ENCODE measurements around the gene TAAR1. TPM values are rescaled to one million over a fixed set of nuclear protein-coding genes. Genes with fewer than 3 reads are reported as not detected.
"Not testable (repeated sequence)": the region's sequence is repeated elsewhere in the genome, so short reads cannot be mapped to it uniquely, and the experiment has no call there.

Gene TAAR1
- total and polyA plus RNA-seq, 9 donors, result 0.28 TPM; not detected in 8

- TF ChIP-seq EP300 (IDR thresholded peaks at IDR 0.05) (no peak), POLR2A (IDR thresholded peaks at IDR 0.05) (no peak)
- TF ChIP-seq, protein P1, sequence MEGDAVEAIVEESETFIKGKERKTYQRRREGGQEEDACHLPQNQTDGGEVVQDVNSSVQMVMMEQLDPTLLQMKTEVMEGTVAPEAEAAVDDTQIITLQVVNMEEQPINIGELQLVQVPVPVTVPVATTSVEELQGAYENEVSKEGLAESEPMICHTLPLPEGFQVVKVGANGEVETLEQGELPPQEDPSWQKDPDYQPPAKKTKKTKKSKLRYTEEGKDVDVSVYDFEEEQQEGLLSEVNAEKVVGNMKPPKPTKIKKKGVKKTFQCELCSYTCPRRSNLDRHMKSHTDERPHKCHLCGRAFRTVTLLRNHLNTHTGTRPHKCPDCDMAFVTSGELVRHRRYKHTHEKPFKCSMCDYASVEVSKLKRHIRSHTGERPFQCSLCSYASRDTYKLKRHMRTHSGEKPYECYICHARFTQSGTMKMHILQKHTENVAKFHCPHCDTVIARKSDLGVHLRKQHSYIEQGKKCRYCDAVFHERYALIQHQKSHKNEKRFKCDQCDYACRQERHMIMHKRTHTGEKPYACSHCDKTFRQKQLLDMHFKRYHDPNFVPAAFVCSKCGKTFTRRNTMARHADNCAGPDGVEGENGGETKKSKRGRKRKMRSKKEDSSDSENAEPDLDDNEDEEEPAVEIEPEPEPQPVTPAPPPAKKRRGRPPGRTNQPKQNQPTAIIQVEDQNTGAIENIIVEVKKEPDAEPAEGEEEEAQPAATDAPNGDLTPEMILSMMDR (IDR thresholded peaks at IDR 0.05), result no peak
- intact Hi-C loops (cut with DNase I), result no loop called here
- no peak for DNase-seq
- H3K4me3 ChIP-seq, result no peak overlapping the region
- H3K4me1 ChIP-seq (ENCODE audit: insufficient read depth), result no peaks in the 10 kb centered on the region
- WGBS, 3 donors, result 54 to 63% (median 60%) methylated on average over 4 of the region's 4 CpGs
- H3K27me3 ChIP-seq, result no peaks in the 10 kb centered on the region
- no peaks in the 10 kb centered on the region for H3K9me3 ChIP-seq
- H3K36me3 ChIP-seq, result no peaks in the 10 kb centered on the region
- H3K27ac ChIP-seq, result no peak overlapping the region
These were observed 46.4 kb downstream of the TAAR1 start for GRCh38 chr6:132612449-132613108.

DNA sequence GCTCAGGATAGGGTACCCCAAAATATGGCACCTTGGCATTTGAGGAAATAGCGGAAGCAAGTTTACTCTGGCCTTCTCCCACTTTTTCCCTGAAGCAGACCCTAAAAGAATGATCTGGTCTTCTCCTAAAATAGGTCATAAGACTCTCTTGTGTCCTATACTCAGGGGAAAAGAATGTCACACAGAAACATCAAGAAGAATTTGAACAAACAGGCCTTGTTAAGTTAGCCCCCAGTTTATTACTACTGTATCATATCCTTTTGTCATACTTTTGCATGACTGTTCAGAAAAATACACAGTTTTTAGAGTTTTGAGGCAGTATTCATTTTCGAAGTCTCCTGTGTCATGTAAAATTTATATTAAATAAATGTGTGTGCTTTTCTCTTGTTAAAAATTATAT, 47.4 kb downstream of the TAAR1 start:
- H3K4me1 ChIP-seq (ENCODE audit: insufficient read depth), result no peaks in the 10 kb centered on the region
- H3K9me3 ChIP-seq, result no peaks in the 10 kb centered on the region
- TF ChIP-seq, protein P1 (IDR thresholded peaks at IDR 0.05), result no peak
- TF ChIP-seq POLR2A (IDR thresholded peaks at IDR 0.05), result no peak
- no peak for TF ChIP-seq EP300 (IDR thresholded peaks at IDR 0.05)
- H3K27me3 ChIP-seq, result no peaks in the 10 kb centered on the region
- H3K36me3 ChIP-seq, result no peaks in the 10 kb centered on the region
- no peak for DNase-seq
- WGBS, 3 donors, result 87 to 93% (median 92%) methylated on average over 2 of the region's 2 CpGs
- intact Hi-C loops (cut with DNase I), result no loop called here
- no peak overlapping the region for H3K27ac ChIP-seq
- H3K4me3 ChIP-seq, result no peak overlapping the region

GRCh38 chr6:132607544-132608233, 51.3 kb downstream of the TAAR1 start:
- H3K4me1 ChIP-seq (ENCODE audit: insufficient read depth), result no peaks in the 10 kb centered on the region
- 81 to 92% (median 83%) methylated on average over 5 of the region's 5 CpGs for WGBS, 3 donors
- TF ChIP-seq POLR2A (IDR thresholded peaks at IDR 0.05) (no peak), EP300 (IDR thresholded peaks at IDR 0.05) (no peak)
- TF ChIP-seq, protein P1 (IDR thresholded peaks at IDR 0.05), result no peak
- intact Hi-C loops (cut with DNase I), result no loop called here
- H3K4me3 ChIP-seq, result no peak overlapping the region
- H3K36me3 ChIP-seq, result no peaks in the 10 kb centered on the region
- no peaks in the 10 kb centered on the region for H3K9me3 ChIP-seq
- no peaks in the 10 kb centered on the region for H3K27me3 ChIP-seq
- no peak overlapping the region for H3K27ac ChIP-seq
- DNase-seq, result no peak

- Histone ChIP-seq H3K4me1 (ENCODE audit: insufficient read depth) (no peaks in the 10 kb centered on the region), H3K9me3 (no peaks in the 10 kb centered on the region), H3K4me3 (no peak overlapping the region), H3K27me3 (no peaks in the 10 kb centered on the region), H3K36me3 (no peaks in the 10 kb centered on the region), H3K27ac (no peak overlapping the region)
- TF ChIP-seq EP300 (IDR thresholded peaks at IDR 0.05), result no peak
- no peak for TF ChIP-seq POLR2A (IDR thresholded peaks at IDR 0.05)
- TF ChIP-seq, protein P1 (IDR thresholded peaks at IDR 0.05), result no peak
- intact Hi-C loops (cut with DNase I), result no loop called here
- DNase-seq, result no peak
- WGBS, 3 donors, result 81 to 88% (median 81%) methylated on average over 8 of the region's 8 CpGs
These were observed 54.3 kb downstream of the TAAR1 start for GRCh38 chr6:132604635-132605152.

- DNase-seq; H3K4me1 ChIP-seq (ENCODE audit: insufficient read depth); H3K9me3 ChIP-seq; H3K27ac ChIP-seq; H3K27me3 ChIP-seq; H3K4me3 ChIP-seq; intact Hi-C loops (cut with DNase I); H3K36me3 ChIP-seq: not testable (repeated sequence)
These were observed 58.1 kb downstream of the TAAR1 start for GRCh38 chr6:132600900-132601299.
